HG03196 (cell line): ENCODE measurements around the gene CHST11.

ENCODE experiments used
- ATAC-seq: cut with Tn5 transposase; IDR thresholded peaks from one replicate; pipeline ENCODE4 v1.9.1; 2021; ENCODE audit not compliant: unreplicated experiment

CHST11 gene

GRCh38 chr12:104501660-104502059 is 44.9 kb downstream of the CHST11 start:
- ATAC-seq = no peak

DNA sequence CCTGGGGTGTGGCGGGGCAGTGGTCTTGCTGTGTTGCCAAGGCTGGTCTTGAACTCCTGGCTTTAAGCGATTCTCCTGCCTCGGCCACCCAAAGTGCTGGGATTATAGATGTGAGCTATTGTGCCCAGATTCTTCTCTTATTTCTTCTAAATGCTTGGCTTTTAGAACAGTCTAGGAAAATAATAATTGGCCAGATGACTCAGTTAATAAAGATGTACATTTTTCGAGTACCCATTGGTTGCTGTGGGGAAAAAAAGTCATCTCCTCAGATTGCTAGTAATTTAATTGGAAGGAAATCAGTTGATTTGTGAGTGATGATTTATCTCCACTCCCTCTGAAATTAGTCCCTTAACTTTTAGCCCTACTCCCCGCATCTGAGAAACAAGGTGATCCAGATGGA is 45.5 kb downstream of the CHST11 start:
- ATAC-seq = no peak

GRCh38 chr12:104502638-104503037 is 45.9 kb downstream of the CHST11 start:
- no peak for ATAC-seq

- no peak for ATAC-seq
Observed at GRCh38 chr12:104503191-104503590, 46.4 kb downstream of the CHST11 start.

GRCh38 chr12:104504146-104504545 is 47.4 kb downstream of the CHST11 start:
- no peak for ATAC-seq

GRCh38 chr12:104505095-104505818 is 48.5 kb downstream of the CHST11 start:
- ATAC-seq = peak; percentile 82

GRCh38 chr12:104506676-104507401 is 50.1 kb downstream of the CHST11 start:
- no peak for ATAC-seq

DNA sequence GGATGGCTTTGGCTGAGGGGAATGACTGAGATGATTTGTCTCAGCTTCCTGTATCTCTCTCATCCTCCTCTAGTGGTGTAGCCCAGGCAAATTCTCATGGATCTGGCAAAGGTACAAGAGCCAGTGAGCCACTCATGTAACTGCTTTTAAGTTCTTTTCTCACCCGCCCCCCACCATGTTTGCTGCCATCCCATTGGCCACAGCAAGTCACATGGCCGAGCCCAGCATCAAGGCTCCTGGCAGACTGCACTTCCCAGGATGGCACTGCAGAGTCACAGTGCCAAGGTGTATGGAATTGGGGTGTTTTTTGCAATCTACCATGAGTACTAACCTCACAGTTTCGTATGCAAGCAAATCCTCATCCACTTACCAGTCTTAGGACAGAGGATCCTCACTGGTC is 50.9 kb downstream of the CHST11 start:
- no peak for ATAC-seq

DNA sequence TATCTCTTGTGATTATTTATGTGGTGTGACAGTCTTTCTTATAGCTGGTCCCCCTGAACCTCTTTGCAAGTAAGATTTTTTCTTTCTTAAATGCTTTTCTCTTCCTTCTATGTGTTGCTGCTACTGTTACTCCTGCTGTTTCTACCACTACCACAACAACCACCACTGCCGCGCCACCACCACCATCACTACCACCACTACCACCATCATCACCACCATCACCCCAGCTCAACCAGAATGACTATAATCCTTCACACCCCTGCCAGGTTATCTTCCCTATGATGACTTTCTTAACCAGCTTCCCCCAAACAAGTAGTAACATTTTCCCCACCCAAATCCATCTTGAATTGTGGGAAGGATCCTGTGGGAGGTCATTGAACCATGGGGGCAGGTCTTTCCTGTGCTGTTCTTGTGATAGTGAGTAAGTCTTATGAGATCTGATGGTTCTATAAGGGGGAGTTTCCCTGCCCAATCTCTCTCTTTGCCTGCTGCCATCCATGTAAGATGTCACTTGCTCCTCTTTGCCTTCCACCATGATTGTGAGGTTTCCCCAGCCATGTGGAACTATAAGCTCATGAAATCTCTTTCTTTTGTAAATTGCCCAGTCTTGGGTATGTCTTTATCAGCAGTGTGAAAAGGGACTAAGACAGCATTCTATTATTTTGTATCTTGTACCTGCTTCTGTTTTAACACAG is 52.2 kb downstream of the CHST11 start:
- no peak for ATAC-seq

- ATAC-seq = no peak
Observed at GRCh38 chr12:104510145-104510872, 53.6 kb downstream of the CHST11 start.

- ATAC-seq = no peak
Observed at GRCh38 chr12:104510873-104511440, 54.2 kb downstream of the CHST11 start.

DNA sequence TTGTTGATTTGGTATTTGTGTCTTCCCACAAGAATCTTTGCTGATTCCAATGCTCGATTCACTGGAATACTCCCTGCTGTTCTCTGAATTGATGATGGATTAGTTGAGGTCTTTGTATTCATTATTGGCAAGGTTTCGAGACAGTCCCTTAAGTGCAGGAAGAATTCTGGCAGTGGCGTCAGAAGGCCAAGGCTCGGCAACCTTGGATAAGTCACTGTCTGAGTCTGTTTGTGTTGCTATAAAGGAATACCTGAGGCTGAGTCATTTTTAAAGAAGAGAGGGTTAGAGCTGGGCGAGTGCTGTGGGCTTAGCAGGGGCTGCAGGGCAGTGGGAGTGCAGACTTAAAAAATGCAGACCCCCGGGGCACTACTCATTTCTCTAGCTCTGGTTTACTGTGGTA is 56.9 kb downstream of the CHST11 start:
- ATAC-seq = no peak

GRCh38 chr12:104514092-104514810 is 57.5 kb downstream of the CHST11 start:
- ATAC-seq = no peak

DNA sequence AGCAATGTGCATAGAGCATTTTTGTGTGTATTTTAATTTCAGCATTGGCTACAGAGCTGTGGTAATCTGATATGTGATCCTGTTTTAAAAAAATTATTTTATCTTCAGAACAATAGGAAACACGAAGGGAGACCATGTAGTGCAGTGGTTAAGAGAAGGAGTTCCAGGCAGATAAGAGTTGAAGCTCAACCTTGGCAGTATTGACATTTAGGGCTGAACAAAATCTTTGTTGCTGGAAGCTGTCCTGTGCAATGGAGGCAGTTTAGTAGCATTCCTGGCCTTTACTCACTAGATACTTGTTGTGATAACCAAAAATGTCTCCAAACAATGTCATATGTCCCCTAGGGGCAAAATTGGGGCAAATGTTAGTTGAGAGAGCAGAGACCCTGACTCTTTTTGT is 59.2 kb downstream of the CHST11 start:
- ATAC-seq = no peak

DNA sequence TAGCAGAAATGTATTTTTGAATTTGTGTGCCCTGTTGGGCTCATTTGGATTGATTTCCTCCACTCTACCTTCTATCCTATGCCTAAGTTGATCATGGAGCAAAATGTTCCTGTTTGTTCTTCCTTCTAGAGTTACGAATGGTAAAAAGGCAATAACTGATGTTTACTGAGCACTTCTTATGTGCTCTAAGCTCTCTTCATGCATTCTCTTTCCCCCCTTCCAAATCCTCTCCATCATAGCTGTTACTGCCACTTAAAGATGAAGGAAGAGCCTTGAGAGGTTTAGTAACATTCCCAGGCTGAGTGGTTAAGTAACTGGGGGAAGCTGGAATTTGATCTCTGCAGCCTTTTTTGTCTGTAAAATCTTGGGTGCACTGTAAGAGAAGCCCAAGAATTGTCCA is 60.1 kb downstream of the CHST11 start:
- no peak for ATAC-seq

DNA sequence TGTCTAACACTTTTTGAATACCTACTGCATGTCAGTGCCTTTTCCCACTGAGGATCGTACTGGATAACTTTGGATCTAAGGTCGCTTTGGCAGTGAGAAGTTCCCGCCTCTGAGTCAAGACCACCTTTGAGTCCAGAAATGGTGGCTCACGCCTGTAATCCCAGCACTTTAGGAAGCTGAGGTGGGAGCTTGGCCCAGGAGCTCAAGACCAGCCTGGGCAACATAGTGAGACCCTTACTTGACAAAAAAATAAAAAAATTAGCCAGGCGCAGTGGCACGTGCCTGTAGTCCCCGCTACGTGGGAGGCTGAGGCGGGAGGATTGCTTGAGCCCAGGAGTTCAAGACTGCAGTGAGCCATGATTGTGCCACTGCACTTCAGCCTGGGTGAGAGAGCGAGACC is 61.1 kb downstream of the CHST11 start:
- ATAC-seq = no peak

DNA sequence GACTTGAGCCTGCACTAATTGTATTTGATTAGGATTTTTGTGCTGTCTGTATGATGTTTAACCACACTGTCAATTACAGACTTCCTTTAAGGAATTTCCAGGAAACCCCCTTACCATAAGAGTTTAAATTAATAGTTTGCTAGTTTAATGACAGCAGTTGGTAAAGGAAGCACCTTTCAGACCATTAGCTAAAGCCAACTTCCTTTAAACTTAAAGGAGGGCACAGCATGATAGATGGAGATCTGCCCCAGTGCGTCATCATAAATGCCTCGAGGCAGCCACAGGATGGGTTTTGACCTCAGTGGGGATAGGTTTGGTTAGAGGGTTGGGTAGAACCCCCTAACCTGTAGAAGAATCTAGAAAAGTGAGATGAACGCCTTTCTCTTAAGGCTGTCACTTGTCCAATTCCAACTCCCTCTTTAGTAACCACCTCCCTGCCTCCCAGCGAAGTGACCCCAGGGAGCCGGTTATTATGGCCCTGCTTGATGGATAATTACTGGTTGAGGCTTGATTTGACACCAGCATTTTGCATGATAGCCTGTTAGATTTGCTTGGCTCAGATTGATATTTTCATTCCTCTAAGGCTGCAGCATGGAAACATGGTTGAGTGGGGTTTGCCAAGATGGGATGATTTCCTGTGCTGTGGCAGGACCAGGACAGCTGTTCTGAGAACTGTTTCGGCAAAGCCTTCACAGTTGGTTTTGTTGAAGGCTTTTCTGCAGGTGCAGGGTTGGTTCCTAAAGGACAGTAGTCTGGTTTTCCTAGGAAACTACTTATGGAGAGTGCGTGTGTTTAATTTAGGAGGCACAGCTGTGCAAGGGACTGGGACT is 62.7 kb downstream of the CHST11 start:
- ATAC-seq = peak; percentile 38

GRCh38 chr12:104520242-104520900 is 63.6 kb downstream of the CHST11 start:
- peak; percentile 61 for ATAC-seq

DNA sequence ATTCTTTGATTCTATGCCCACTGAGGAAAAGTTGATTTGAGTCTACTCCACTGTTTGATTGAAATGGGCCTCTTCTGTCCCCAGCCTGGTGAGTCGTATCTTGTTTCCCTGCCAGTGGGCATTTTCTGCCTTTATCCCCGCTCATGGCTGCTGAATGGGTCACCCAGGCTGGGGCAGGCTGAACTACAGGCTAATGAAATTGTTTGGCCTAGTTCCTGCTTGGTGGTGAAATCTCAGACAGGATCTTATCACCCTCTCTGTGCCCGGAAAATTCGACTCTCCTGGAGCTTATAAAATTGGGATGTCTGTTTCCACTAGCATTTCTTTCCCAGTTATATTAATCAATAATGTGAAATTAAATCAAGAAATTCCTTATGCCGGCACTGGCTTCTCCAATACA is 65.0 kb downstream of the CHST11 start:
- ATAC-seq = no peak
